Measurements from ENCODE around the gene PCSK5.

The PCSK5 gene

DNA sequence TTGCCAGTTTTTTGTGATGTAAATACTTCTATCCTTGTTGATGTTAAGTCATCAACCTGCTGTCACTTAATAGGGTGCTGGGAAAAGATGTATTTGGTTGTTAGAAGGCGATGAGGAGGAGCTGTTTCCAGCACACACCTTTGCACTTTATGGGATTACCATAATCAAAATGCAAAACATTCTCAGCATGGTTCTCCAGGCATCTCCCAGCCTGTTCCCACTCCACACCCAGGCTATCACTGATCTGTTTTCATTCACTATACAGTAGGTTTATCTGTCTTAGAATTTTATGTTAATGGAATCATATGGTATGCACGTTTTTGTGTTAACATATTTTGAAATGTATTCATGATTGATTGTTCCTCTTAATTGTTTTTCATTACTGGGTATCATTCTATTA lies 35.9 kb downstream of the PCSK5 start:
- TF ChIP-seq, protein P1, sequence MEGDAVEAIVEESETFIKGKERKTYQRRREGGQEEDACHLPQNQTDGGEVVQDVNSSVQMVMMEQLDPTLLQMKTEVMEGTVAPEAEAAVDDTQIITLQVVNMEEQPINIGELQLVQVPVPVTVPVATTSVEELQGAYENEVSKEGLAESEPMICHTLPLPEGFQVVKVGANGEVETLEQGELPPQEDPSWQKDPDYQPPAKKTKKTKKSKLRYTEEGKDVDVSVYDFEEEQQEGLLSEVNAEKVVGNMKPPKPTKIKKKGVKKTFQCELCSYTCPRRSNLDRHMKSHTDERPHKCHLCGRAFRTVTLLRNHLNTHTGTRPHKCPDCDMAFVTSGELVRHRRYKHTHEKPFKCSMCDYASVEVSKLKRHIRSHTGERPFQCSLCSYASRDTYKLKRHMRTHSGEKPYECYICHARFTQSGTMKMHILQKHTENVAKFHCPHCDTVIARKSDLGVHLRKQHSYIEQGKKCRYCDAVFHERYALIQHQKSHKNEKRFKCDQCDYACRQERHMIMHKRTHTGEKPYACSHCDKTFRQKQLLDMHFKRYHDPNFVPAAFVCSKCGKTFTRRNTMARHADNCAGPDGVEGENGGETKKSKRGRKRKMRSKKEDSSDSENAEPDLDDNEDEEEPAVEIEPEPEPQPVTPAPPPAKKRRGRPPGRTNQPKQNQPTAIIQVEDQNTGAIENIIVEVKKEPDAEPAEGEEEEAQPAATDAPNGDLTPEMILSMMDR (conservative IDR thresholded peaks at IDR 0.05; ENCODE audit: low read depth) = no peak
- H3K27ac ChIP-seq = no peak overlapping the region
- ChIA-PET POLR2A (ENCODE audit: low non-redundant PET) (no interaction called here), CTCF (no interaction called here)
- DNase-seq (ENCODE audit: low spot score) = no peak

DNA sequence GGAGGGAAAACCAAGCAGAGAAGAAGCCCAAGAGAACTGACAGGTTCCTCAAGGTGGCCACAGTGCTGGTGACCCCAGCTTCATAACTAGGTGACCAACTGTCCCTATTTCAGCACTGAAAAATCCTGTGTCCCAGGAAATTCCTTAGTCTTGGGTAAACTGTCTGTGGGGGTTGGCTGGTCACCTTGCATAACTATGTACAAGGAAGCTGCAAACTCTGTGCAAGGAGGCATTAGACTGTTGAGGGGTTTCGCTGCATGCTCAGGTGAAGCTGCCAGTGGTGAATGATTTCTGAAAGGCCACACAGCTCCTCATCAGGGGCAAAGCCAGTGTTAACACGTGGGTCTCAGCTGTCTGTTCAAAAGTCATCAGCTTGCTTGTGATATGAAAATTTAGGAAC lies 36.9 kb downstream of the PCSK5 start:
- TF ChIP-seq, protein P1 (conservative IDR thresholded peaks at IDR 0.05; ENCODE audit: low read depth) = no peak
- ChIA-PET CTCF (interaction anchor here (0.6 kb wide), 1 partner anchor 349 kb away, joined by 3 read pairs; no protein-coding TSS in a partner anchor), POLR2A (ENCODE audit: low non-redundant PET) (interaction anchor here (0.6 kb wide), 1 partner anchor 62 kb away, joined by 5 read pairs; no protein-coding TSS in a partner anchor)
- no peak overlapping the region for H3K27ac ChIP-seq
- no peak for DNase-seq (ENCODE audit: low spot score)

DNA sequence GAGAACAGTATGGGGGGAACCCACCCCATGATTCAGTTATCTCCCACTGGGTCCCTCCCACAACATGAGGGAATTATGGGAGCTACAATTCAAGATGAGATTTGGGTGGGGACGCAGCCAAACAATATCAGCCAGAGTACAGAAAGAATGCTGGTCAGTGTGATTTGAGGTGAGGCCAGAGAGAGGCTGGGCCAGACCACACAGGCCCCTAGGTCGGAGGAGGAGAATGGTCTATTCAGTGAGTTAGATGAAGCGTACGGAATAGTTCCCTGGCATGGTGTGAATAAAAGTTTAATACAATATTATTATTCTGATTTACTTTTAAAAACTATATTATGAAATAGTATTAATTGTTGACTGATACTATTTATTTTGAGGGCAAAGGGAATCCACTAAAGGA lies 39.7 kb downstream of the PCSK5 start:
- CTCF ChIA-PET = interaction anchor here (0.7 kb wide), 1 partner anchor 1156 kb away, joined by 3 read pairs; no protein-coding TSS in a partner anchor
- no peak for DNase-seq (ENCODE audit: low spot score)
- H3K27ac ChIP-seq = no peak overlapping the region
- POLR2A ChIA-PET (ENCODE audit: low non-redundant PET) = no interaction called here
- TF ChIP-seq, protein P1 (conservative IDR thresholded peaks at IDR 0.05; ENCODE audit: low read depth) = no peak

DNA sequence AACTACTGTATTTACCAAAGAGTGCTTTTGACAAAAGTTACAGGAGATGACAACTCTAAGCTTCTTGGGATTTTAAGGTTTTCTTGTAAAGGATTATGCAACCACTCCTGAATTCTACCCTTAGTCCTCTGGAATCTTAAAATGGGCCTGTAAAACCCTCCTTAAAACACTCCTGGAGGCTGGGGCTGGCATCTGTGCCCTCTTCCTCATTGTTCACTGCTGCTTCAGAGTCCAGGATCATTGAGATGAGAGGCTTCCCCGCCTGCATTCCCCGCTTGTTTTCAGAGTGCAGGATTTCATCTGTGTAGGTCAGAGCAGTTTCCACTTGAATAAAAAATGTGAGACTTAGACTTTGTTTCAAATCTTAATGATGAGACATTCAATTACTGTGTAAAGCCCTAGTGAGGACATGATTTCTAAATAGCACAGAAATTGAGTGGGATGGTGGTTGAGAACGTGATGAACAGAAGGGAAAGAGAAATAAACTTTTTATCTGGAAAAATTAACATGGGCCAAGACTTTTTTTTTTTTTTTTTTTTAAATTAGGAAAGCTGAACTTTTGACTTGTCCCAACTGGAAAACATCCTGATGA lies 40.4 kb downstream of the PCSK5 start:
- DNase-seq (ENCODE audit: low spot score) = no peak
- TF ChIP-seq, protein P1 (conservative IDR thresholded peaks at IDR 0.05; ENCODE audit: low read depth) = no peak
- ChIA-PET CTCF (interaction anchor here (0.6 to 0.9 kb wide), 3 partner anchors 9 to 277 kb away, joined by 3 read pairs; no protein-coding TSS in a partner anchor), POLR2A (ENCODE audit: low non-redundant PET) (no interaction called here)
- no peak overlapping the region for H3K27ac ChIP-seq

DNA sequence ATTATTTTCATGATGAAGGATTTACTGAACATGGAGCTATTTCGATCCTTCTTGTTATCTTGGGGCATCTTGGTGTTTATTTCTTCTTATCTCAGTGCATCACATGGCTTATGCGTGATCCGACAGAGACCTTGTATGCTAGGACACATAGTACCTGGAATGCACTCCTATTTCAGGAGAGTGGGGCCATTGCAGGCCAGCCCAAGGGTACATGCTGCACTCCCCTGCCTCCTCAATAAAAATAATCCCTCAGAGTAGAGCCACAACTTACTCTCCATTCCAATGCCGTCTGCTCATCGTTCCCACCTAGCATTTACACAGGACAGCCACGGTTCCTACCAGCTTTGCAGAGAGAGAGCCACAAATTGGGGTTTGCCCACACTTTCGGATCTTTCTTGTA lies 43.5 kb downstream of the PCSK5 start:
- H3K27ac ChIP-seq = no peak overlapping the region
- TF ChIP-seq, protein P1 (conservative IDR thresholded peaks at IDR 0.05; ENCODE audit: low read depth) = no peak
- CTCF ChIA-PET = interaction anchor here (0.6 kb wide), 1 partner anchor 720 kb away, joined by 3 read pairs; no protein-coding TSS in a partner anchor
- POLR2A ChIA-PET (ENCODE audit: low non-redundant PET) = no interaction called here
- DNase-seq (ENCODE audit: low spot score) = no peak

DNA sequence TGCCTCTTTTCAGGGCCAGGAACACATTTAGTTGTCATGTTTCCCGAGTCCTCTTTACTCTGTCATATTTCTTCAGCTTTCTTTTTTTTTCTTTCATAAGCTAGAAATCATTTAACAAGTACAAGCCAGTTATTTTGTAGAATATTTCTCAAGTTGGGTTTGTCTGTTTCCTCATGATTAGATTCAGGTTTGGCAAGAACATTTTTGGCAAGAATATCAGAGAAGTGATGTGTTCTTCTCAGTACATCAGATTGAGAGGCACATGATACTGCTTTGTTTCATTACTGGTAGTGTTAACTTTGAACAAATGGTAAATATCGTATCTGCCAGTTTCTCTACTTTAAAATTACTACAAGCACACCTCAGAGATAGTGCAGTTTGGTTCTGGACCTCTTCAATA lies 45.1 kb downstream of the PCSK5 start:
- H3K27ac ChIP-seq = no peak overlapping the region
- ChIA-PET CTCF (no interaction called here), POLR2A (ENCODE audit: low non-redundant PET) (no interaction called here)

More for the DNA sequence above, 45.1 kb downstream of the PCSK5 start:
- no peak for DNase-seq (ENCODE audit: low spot score)
- TF ChIP-seq, protein P1 (conservative IDR thresholded peaks at IDR 0.05; ENCODE audit: low read depth) = no peak
